ENCODE results near the gene NFIA. TPM values are rescaled to one million over a fixed set of nuclear protein-coding genes. Genes with fewer than 3 reads are reported as not detected.
"Not testable (repeated sequence)": the region's sequence is repeated elsewhere in the genome, so short reads cannot be mapped to it uniquely, and the experiment has no call there.

The NFIA gene
- polyA plus RNA-seq, 4 donors = 1.6 to 9.7 (median 4.9) TPM

DNA sequence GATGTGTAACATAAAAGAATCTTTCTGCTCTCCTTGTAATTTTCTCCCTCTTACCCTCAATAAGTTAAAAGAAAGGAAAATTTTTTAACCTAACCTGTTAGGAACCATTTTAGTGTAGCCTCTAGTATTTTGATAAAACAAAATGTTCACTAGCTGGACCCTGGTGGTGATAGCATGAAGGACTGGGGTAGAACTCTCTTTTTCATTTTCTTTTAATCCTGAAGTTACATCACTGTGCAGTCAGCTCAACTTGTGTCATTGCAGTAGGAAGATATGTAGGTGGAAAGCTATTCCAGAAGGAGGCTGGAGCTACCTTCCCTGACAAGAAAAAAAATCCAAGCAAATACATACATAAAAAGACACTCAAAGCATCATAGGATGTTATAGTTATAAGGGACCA lies 39.3 kb downstream of the NFIA start:
- H3K4me3 ChIP-seq (ENCODE audit: low read depth in 1 of 3, low read length in 3 of 3) = no peak overlapping the region
- FAIRE-seq (no peak), DNase-seq (no peak)
- no peaks in the 10 kb centered on the region for H3K4me1 ChIP-seq (ENCODE audit: control insufficient read depth in 3 of 3, insufficient read depth in 2 of 3, low read depth in 1 of 3, low read length in 2 of 3)
- no peaks in the 10 kb centered on the region for H3K27me3 ChIP-seq (ENCODE audit: control insufficient read depth in 3 of 3, insufficient read depth in 3 of 3, low read length in 3 of 3)
- no peak overlapping the region for H3K27ac ChIP-seq (ENCODE audit: low read depth in 1 of 3, low read length in 2 of 3)
- H3K36me3 ChIP-seq (ENCODE audit: control insufficient read depth in 3 of 3, insufficient read depth in 2 of 3, low read depth in 1 of 3, low read length in 3 of 3) = no peaks in the 10 kb centered on the region
- H3K9me3 ChIP-seq (ENCODE audit: control insufficient read depth in 2 of 2, insufficient read depth in 1 of 2, low read depth in 1 of 2, low read length in 1 of 2) = no peaks in the 10 kb centered on the region

DNA sequence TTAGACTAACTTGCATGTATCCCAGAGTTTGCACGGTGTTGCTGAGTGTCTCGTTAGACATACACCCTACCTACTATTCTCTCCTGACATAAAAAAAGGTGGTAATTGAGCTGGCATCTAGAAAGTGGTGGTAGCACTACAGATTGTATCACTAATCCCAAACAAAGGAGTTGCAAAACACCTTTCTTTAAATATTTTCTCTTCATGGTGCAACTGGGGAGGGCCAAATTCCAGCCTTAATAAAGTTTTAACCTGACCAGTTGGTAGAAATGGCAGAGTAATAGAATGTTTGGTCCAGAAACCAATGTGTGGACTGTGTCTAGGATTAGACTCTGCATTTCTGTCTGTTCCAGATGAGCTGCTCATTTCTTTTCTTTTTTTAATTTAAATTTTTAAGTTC lies 40.0 kb downstream of the NFIA start:
- H3K4me3 ChIP-seq (ENCODE audit: low read depth in 1 of 3, low read length in 3 of 3) = no peak overlapping the region
- no peaks in the 10 kb centered on the region for H3K4me1 ChIP-seq (ENCODE audit: control insufficient read depth in 3 of 3, insufficient read depth in 2 of 3, low read depth in 1 of 3, low read length in 2 of 3)
- H3K9me3 ChIP-seq (ENCODE audit: control insufficient read depth in 2 of 2, insufficient read depth in 1 of 2, low read depth in 1 of 2, low read length in 1 of 2) = no peaks in the 10 kb centered on the region
- no peaks in the 10 kb centered on the region for H3K36me3 ChIP-seq (ENCODE audit: control insufficient read depth in 3 of 3, insufficient read depth in 2 of 3, low read depth in 1 of 3, low read length in 3 of 3)
- H3K27ac ChIP-seq (ENCODE audit: low read depth in 1 of 3, low read length in 2 of 3) = no peak overlapping the region
- no peaks in the 10 kb centered on the region for H3K27me3 ChIP-seq (ENCODE audit: control insufficient read depth in 3 of 3, insufficient read depth in 3 of 3, low read length in 3 of 3)
- FAIRE-seq (no peak), DNase-seq (no peak)
- 89 to 94% (median 92%) methylated on average over 2 of the region's 2 CpGs for WGBS, 3 donors

DNA sequence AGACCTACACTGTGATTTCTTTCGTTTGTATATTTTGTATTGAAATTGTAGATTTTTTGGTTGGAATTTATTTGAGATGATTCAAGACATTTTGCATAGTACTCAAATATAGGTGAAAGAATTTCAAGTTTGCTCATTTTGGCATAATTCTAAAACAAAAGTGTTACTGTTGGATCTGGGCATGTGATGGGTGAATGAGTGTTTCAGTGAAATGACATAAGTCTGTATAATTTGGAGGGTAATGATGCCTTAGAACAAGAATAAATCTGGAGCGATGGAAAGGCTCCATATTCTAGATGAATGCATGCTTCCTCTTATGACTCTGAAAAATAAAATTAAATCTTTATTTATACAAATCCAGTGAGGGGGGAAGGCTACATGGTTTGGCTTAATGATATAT lies 41.0 kb downstream of the NFIA start:
- H3K27ac ChIP-seq (ENCODE audit: low read depth in 1 of 3, low read length in 2 of 3) = no peak overlapping the region
- no peak for FAIRE-seq

DNA sequence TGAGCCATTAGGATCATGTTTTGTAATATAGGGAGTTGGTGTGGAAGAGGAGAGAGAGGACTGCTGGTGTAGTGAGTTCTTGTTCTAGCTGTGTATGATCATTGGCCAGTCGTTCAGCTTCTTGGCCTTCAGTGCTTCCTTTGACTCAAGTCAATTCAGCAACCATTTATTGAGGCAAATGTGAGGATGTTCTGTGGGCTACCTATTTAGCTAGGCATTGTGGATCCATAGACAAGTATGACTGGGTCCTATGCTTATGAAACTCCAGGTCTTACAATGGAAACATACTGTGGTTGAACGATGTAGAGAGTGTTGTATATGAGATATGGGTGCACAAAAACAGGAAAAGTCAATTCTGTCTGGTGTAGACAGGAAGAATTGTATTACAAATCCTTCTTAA lies 41.7 kb downstream of the NFIA start:
- H3K27me3 ChIP-seq (ENCODE audit: control insufficient read depth in 3 of 3, insufficient read depth in 3 of 3, low read length in 3 of 3) = no peaks in the 10 kb centered on the region
- no peaks in the 10 kb centered on the region for H3K9me3 ChIP-seq (ENCODE audit: control insufficient read depth in 2 of 2, insufficient read depth in 1 of 2, low read depth in 1 of 2, low read length in 1 of 2)
- peaks cover 0 to 4% (median 0%) of the 10 kb centered on the region in 3 donors for H3K36me3 ChIP-seq (ENCODE audit: control insufficient read depth in 3 of 3, insufficient read depth in 2 of 3, low read depth in 1 of 3, low read length in 3 of 3)
- no peaks in the 10 kb centered on the region for H3K4me1 ChIP-seq (ENCODE audit: control insufficient read depth in 3 of 3, insufficient read depth in 2 of 3, low read depth in 1 of 3, low read length in 2 of 3)
- WGBS, 3 donors = 71 to 85% (median 73%) methylated on average over 2 of the region's 2 CpGs
- DNase-seq (no peak), FAIRE-seq (no peak)
- no peak overlapping the region for H3K4me3 ChIP-seq (ENCODE audit: low read depth in 1 of 3, low read length in 3 of 3)
- no peak overlapping the region for H3K27ac ChIP-seq (ENCODE audit: low read depth in 1 of 3, low read length in 2 of 3)

More for the DNA sequence above, 41.0 kb downstream of the NFIA start:
- H3K4me3 ChIP-seq (ENCODE audit: low read depth in 1 of 3, low read length in 3 of 3) = no peak overlapping the region
- no peaks in the 10 kb centered on the region for H3K27me3 ChIP-seq (ENCODE audit: control insufficient read depth in 3 of 3, insufficient read depth in 3 of 3, low read length in 3 of 3)
- H3K36me3 ChIP-seq (ENCODE audit: control insufficient read depth in 3 of 3, insufficient read depth in 2 of 3, low read depth in 1 of 3, low read length in 3 of 3) = peaks cover 0 to 4% (median 0%) of the 10 kb centered on the region in 3 donors
- WGBS, 3 donors = 77 to 94% (median 93%) methylated on average over 2 of the region's 2 CpGs
- no peak for DNase-seq
- H3K9me3 ChIP-seq (ENCODE audit: control insufficient read depth in 2 of 2, insufficient read depth in 1 of 2, low read depth in 1 of 2, low read length in 1 of 2) = no peaks in the 10 kb centered on the region
- H3K4me1 ChIP-seq (ENCODE audit: control insufficient read depth in 3 of 3, insufficient read depth in 2 of 3, low read depth in 1 of 3, low read length in 2 of 3) = no peaks in the 10 kb centered on the region

DNA sequence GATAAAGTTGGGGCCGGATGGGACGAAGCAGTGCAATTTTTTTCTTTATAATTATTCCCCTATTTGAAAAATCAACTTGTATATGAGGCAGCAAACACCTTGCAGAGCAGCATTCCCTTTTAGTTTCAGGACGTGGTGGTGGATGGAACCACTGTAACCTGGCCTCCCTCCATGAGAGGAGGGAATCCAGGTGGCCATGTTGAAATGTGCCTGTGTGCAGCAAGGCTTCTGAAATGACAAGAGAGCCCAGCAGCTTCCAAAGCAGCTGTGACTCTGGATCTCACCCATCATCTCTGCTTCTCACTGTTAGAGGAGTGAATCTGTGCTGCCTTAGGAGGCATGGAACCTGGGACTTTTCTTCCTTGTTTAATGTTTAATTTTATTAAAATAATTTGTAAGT lies 42.3 kb downstream of the NFIA start:
- WGBS, 3 donors = 80 to 83% (median 81%) methylated on average over 3 of the region's 3 CpGs
- Histone ChIP-seq H3K9me3 (ENCODE audit: control insufficient read depth in 2 of 2, insufficient read depth in 1 of 2, low read depth in 1 of 2, low read length in 1 of 2) (no peaks in the 10 kb centered on the region), H3K36me3 (ENCODE audit: control insufficient read depth in 3 of 3, insufficient read depth in 2 of 3, low read depth in 1 of 3, low read length in 3 of 3) (peaks cover 0 to 4% (median 0%) of the 10 kb centered on the region in 3 donors), H3K4me1 (ENCODE audit: control insufficient read depth in 3 of 3, insufficient read depth in 2 of 3, low read depth in 1 of 3, low read length in 2 of 3) (no peaks in the 10 kb centered on the region), H3K27me3 (ENCODE audit: control insufficient read depth in 3 of 3, insufficient read depth in 3 of 3, low read length in 3 of 3) (no peaks in the 10 kb centered on the region), H3K4me3 (ENCODE audit: low read depth in 1 of 3, low read length in 3 of 3) (no peak overlapping the region), H3K27ac (ENCODE audit: low read depth in 1 of 3, low read length in 2 of 3) (no peak overlapping the region)
- FAIRE-seq (no peak), DNase-seq (no peak)

DNA sequence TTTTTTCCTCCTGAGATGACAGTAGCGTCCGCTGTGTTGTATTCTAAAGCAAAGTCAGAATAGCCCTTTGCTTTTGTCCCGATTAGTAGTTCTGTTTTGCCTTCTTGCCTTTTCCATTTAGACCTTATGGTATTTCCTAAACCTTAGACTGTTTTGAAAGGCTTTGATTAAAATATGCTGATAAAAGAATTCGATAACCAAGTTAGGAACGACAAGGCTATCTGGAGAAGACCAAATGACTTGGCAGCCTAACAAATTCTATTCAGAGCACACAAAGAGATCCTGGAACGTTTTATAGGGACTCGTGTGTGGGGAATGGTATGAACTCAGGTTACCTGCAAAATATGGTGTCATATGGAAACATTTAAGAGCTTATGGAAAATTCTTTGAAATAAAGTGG lies 42.9 kb downstream of the NFIA start:
- Histone ChIP-seq H3K9me3 (ENCODE audit: control insufficient read depth in 2 of 2, insufficient read depth in 1 of 2, low read depth in 1 of 2, low read length in 1 of 2) (no peaks in the 10 kb centered on the region), H3K4me3 (ENCODE audit: low read depth in 1 of 3, low read length in 3 of 3) (no peak overlapping the region), H3K36me3 (ENCODE audit: control insufficient read depth in 3 of 3, insufficient read depth in 2 of 3, low read depth in 1 of 3, low read length in 3 of 3) (peaks cover 0 to 4% (median 0%) of the 10 kb centered on the region in 3 donors), H3K4me1 (ENCODE audit: control insufficient read depth in 3 of 3, insufficient read depth in 2 of 3, low read depth in 1 of 3, low read length in 2 of 3) (no peaks in the 10 kb centered on the region), H3K27me3 (ENCODE audit: control insufficient read depth in 3 of 3, insufficient read depth in 3 of 3, low read length in 3 of 3) (no peaks in the 10 kb centered on the region), H3K27ac (ENCODE audit: low read depth in 1 of 3, low read length in 2 of 3) (no peak overlapping the region)
- no peak for DNase-seq
- no peak for FAIRE-seq
- WGBS, 3 donors = 51 to 61% (median 57%) methylated on average over 7 of the region's 7 CpGs

DNA sequence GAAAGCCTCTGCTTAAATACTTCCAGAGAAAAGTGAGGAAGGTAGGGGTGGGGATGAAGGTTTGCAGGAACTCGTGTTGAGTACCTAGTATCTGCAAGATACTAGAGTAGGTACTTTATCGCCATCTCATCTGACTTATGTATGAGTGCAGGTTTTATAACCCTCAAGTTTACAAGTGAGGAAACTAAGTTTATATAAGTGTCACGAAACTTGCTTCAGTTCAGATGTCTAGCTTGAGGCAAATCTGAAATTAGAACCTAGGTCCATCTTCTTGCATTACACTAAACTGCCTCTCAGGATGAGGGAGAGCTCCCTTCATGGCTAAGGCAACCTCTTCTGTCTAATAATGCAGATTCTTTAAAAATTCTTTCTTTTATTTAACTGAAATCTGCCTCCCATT lies 43.5 kb downstream of the NFIA start:
- H3K27ac ChIP-seq (ENCODE audit: low read depth in 1 of 3, low read length in 2 of 3) = no peak overlapping the region
- no peak for DNase-seq
- no peak for FAIRE-seq
- H3K27me3 ChIP-seq (ENCODE audit: control insufficient read depth in 3 of 3, insufficient read depth in 3 of 3, low read length in 3 of 3) = no peaks in the 10 kb centered on the region
- no peak overlapping the region for H3K4me3 ChIP-seq (ENCODE audit: low read depth in 1 of 3, low read length in 3 of 3)
- H3K4me1 ChIP-seq (ENCODE audit: control insufficient read depth in 3 of 3, insufficient read depth in 2 of 3, low read depth in 1 of 3, low read length in 2 of 3) = no peaks in the 10 kb centered on the region
- WGBS, 3 donors = 59 to 62% (median 60%) methylated on average over 3 of the region's 3 CpGs
- H3K36me3 ChIP-seq (ENCODE audit: control insufficient read depth in 3 of 3, insufficient read depth in 2 of 3, low read depth in 1 of 3, low read length in 3 of 3) = peaks cover 0 to 4% (median 0%) of the 10 kb centered on the region in 3 donors
- H3K9me3 ChIP-seq (ENCODE audit: control insufficient read depth in 2 of 2, insufficient read depth in 1 of 2, low read depth in 1 of 2, low read length in 1 of 2) = no peaks in the 10 kb centered on the region

DNA sequence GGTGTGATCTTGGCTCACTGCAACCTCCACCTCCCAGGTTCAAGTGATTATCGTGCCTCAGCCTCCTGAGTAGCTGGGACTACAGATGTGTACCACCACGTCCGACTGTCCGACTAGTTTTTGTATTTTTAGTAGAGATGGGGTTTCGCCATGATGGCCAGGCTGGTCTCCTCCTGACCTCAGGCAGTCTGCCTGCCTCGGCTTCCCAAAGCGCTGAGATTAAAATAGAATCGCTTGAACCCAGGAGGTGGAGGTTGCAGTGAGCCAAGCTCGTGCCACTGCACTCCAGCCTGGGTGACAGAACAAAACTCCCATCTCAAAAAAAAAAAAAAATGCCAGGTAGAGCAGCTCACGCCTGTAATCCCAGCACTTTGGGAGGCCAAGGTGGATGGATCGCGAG lies 44.5 kb downstream of the NFIA start:
- DNase-seq; H3K4me1 ChIP-seq (ENCODE audit: control insufficient read depth in 3 of 3, insufficient read depth in 2 of 3, low read depth in 1 of 3, low read length in 2 of 3); H3K4me3 ChIP-seq (ENCODE audit: low read depth in 1 of 3, low read length in 3 of 3); H3K27me3 ChIP-seq (ENCODE audit: control insufficient read depth in 3 of 3, insufficient read depth in 3 of 3, low read length in 3 of 3); FAIRE-seq; H3K27ac ChIP-seq (ENCODE audit: low read depth in 1 of 3, low read length in 2 of 3); H3K36me3 ChIP-seq (ENCODE audit: control insufficient read depth in 3 of 3, insufficient read depth in 2 of 3, low read depth in 1 of 3, low read length in 3 of 3); H3K9me3 ChIP-seq (ENCODE audit: control insufficient read depth in 2 of 2, insufficient read depth in 1 of 2, low read depth in 1 of 2, low read length in 1 of 2): not testable (repeated sequence)
- 93 to 97% (median 96%) methylated on average over 12 of the region's 12 CpGs for WGBS, 3 donors

DNA sequence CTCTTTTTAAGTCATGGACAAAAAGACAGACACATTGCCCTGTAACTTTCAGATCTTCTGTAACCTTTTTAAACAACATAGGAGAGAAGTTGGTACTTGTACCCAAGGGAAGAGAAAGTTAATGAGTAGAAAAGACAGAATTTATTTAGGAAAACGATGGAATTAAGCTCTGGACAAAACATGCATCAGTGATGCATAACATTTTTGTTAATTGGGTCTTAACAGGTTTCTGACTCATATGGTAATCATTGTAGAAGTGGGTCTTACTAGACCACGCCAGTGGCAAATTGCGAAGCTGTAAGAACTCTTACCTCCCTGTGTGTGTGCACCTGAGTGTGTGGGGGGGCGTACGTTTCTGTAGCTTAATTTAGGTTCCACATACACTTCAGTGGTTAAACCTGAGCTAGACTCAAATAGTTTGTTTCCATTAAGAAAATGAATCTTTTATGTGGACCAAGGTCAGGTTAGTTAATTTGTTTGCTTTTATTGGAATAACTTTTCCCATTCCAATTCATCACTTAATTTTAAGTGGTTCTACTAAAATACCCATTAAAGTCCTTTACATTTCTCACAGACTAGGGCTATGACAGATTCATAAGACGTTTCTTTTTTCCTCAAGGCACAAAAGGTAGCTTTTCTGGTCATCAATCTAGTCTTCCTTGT lies 48.1 kb downstream of the NFIA start:
- Histone ChIP-seq H3K36me3 (ENCODE audit: control insufficient read depth in 3 of 3, insufficient read depth in 2 of 3, low read depth in 1 of 3, low read length in 3 of 3) (peaks cover 0 to 4% (median 0%) of the 10 kb centered on the region in 3 donors), H3K27ac (ENCODE audit: low read depth in 1 of 3, low read length in 2 of 3) (no peak overlapping the region), H3K27me3 (ENCODE audit: control insufficient read depth in 3 of 3, insufficient read depth in 3 of 3, low read length in 3 of 3) (no peaks in the 10 kb centered on the region), H3K9me3 (ENCODE audit: control insufficient read depth in 2 of 2, insufficient read depth in 1 of 2, low read depth in 1 of 2, low read length in 1 of 2) (no peaks in the 10 kb centered on the region), H3K4me1 (ENCODE audit: control insufficient read depth in 3 of 3, insufficient read depth in 2 of 3, low read depth in 1 of 3, low read length in 2 of 3) (peaks cover 0 to 9% (median 6%) of the 10 kb centered on the region in 3 donors), H3K4me3 (ENCODE audit: low read depth in 1 of 3, low read length in 3 of 3) (no peak overlapping the region)
- DNase-seq (no peak), FAIRE-seq (no peak)
- 80 to 91% (median 83%) methylated on average over 6 of the region's 6 CpGs for WGBS, 3 donors

Measured in small intestine (tissue), 7 donors.